HuH-7.5 (cell line): ENCODE results near the gene PALMD.

ENCODE experiments used
- DNase-seq: peaks from one replicate; pipeline ENCODE4 v3.0.0; 2011; ENCODE audit warnings: low spot score

Gene PALMD

DNA sequence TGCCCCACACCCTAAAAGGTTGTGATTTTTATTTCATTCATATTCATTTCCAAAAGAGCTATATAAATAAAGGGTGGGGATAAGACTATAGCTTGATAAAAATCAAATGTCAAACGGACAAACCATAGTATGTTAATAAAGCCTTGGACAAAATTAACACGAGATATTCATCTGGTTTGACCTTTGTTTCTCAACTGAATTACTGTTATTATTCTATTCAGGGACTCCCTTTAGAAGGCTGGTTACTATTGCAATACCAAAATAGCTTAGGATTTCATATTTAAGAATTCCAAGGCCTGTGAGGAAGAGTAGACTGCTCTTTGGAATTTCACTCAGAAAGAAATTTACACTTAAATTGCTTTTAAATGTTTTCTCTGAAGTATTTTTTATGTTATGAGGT is 10.2 kb upstream of the PALMD start:
- no peak for DNase-seq

GRCh38 chr1:99636647-99637175 is 9.2 kb upstream of the PALMD start:
- no peak for DNase-seq

DNA sequence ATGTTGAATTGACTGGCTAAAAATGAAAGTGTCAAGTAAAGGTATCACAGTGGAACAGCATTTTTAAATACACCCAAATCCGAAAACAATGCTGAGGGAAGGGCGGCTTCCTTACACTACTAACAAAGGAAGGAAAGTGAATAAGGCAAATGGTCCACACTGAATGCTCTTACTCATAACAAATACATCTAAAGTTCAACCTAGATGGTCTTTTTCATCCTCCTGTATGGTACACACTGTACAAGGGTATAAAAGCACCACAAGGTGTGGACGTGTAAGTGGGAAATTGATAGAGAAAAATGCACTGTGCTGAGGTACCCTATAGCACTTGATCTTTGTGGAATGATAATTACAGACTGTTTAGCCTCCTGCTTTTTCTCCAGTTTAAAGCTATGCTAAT is 7.1 kb upstream of the PALMD start:
- no peak for DNase-seq

- DNase-seq: no peak
Observed at GRCh38 chr1:99639408-99639807, 6.5 kb upstream of the PALMD start.

- no peak for DNase-seq
Observed at GRCh38 chr1:99639945-99640344, 6.0 kb upstream of the PALMD start.

DNA sequence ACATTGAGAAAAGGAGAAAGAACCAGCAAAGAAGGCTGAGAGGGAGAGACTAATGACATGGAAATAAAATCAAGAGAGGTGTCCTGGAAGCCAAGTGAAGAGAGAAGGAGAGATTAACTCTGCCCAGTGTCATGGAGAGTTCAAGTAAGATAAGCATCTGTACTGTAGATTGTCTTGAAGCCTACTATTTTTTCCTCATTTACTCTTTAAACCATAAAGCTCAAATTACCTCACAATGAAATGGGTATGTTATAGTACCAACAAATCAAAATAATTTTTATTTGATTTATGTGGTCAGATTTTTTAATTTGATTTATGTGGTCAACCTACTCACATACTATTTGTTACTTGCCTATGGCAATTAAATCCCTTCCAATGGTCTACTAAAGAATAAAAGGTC is 5.2 kb upstream of the PALMD start:
- no peak for DNase-seq

GRCh38 chr1:99641558-99641957 is 4.4 kb upstream of the PALMD start:
- DNase-seq: no peak

DNA sequence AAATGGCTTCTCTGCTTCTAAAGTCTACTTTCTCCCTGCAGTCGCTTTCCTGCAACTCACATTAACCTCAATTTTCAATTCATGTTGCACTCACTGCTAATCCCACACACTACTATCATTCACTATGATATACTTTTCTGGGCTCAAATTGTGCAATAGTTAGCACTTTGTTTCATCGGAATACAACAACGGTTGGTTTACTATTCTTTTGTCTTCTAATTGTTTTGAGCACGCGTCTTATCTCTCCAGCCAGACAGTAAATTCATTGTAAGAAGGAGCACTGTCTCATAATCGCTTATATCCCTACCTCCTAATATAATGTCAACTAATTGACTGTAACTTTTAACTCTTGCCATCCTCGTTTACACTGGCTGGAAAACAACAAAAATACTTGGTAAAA is 3.9 kb upstream of the PALMD start:
- no peak for DNase-seq

- no peak for DNase-seq
Observed at GRCh38 chr1:99643021-99643779, 2.7 kb upstream of the PALMD start.

GRCh38 chr1:99644279-99645004 is 1.5 kb upstream of the PALMD start:
- DNase-seq: no peak

DNA sequence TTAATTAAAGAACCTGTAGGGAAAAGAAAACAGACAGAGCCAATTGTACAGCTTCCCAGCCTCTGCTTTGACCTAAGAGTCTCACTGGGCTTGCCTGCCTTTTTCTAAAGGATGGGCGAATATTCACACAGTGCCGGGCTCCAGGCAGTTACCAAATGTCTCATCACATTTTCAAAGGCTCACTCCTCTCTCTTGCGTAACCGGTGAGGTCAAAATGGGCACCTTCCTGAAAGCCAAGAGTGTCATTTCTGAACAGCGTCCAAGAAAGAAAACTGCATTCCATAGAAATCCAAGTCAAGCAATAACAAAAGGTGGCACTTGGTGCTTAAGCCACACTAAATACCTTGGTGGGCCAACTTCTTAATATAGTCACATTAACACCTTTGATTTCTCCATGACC is 710 bp upstream of the PALMD start:
- DNase-seq: no peak

DNA sequence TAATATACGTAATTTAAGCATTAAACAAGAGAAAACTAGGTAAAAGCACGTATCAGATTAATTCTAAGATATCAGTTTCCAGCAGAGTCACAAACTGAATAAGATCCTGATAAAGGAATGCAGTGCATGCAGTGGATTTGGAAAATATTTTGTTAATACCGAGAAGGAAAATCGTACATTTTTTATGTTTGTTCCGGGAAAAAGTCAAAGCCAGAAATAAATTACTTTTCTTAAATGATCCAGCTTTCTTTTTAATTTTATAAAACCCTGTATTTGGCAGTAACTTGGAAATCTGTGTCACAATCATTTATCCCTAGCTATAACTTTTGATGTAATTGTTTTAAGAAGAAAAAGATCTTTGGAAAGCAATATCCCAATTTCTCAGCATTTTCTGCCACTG is 955 bp downstream of the PALMD start:
- DNase-seq: no peak

GRCh38 chr1:99647490-99647889 is 1.6 kb downstream of the PALMD start:
- no peak for DNase-seq

- no peak for DNase-seq
Observed at GRCh38 chr1:99648107-99648506, 2.2 kb downstream of the PALMD start.

DNA sequence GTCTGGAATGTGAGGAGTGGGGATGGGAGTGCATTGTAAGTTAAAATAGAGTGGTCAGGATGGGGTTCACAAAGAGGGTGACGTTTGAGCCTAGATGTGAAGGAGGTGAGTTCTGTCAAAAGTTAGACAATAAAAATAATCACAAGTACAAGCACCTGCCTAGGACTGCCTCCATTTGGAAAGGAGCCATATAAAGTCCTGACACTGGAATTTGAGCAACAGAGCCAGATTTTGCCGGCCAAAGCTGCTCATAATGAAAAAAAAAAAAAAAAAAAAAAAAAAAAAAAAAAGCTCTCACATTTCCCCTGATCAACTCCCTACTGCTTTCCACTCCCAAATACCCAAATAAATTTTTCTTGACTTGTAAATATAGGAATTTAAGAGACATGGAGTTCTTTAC is 4.1 kb downstream of the PALMD start:
- no peak for DNase-seq

DNA sequence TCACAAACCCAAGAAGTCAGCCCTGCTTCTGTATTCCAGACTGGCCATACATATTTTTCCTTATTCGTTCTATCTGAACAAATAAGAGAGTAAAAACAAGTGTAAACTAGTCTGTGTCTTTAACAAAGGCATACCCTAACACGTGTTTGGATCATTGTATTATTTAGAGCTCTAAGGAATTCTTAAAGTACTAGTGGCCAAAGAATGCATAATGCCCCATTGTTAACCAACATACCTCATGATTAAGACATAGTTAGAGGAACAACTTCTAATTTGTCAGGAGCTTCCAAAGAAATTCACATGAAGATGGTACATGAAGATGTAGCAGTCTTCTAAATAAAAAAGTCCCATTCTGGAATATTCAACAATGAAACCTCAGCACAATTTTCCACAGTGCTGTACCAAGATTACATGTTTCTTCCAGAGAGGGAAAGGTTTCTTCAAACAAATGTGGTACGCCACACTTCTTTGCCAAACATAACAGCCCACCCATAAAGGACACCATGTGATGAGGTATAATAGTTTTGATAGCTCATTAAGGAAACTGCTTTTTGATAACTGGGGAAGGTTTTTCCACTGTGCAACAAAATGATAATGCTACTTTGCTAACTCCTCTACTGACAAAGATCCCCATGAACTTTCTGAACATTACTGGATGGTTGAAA is 5.0 kb downstream of the PALMD start:
- no peak for DNase-seq

DNA sequence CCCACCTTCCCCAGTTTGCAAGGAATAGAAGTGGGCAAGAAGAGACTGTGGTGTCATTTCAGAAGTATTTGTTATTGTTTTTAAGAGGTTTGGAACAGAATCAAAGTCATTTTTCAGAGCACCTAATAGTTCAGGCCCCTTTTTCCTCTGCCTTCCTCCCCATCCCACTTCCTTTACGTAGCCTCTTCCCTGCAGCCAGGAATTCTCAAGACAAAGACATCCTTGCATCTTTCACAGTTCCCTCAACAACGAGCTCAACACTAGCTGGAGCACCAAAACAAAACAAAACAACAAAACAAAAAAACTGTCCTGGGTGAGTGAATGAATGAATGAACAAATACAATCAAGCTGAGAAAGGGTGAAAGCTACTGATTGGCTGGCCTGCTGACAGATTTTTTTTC is 7.0 kb downstream of the PALMD start:
- DNase-seq: no peak

DNA sequence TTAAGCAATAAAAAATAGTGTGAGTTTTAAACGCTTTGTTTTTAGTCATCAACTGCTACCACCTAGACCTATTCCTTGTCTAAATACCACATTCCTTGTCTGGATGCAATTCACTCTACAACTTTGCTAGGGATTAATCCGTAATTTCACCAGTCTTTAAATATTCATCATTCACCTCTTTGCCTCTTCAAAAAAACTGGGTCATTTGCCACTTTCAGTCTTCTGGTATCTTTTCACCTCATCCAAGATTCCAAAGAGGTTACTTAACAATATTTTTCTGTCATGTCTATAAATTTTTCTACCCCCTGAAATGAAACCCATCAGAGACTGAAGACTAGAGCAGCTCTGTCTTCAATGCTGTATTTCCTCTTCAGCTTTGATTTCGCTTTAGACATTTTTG is 9.5 kb downstream of the PALMD start:
- DNase-seq: no peak

DNA sequence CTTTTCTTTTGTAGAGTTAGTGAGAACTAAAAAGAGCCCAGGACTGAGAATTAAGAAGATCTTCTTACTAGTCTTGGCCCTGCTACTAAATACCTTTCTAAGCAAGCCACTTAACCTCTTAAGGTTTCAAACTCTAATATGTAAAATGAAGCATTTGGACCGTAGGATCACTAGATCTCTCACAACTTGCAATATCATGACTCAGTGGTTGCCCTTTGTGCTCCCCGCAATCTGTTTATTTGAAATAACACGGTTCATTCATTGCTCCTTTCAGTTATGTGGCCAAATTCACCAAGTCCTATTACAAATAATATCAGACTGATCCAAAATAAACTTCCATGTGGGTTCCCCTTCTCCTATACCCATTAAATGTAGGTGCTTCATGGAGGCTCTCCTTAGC is 10.8 kb downstream of the PALMD start:
- DNase-seq: no peak

DNA sequence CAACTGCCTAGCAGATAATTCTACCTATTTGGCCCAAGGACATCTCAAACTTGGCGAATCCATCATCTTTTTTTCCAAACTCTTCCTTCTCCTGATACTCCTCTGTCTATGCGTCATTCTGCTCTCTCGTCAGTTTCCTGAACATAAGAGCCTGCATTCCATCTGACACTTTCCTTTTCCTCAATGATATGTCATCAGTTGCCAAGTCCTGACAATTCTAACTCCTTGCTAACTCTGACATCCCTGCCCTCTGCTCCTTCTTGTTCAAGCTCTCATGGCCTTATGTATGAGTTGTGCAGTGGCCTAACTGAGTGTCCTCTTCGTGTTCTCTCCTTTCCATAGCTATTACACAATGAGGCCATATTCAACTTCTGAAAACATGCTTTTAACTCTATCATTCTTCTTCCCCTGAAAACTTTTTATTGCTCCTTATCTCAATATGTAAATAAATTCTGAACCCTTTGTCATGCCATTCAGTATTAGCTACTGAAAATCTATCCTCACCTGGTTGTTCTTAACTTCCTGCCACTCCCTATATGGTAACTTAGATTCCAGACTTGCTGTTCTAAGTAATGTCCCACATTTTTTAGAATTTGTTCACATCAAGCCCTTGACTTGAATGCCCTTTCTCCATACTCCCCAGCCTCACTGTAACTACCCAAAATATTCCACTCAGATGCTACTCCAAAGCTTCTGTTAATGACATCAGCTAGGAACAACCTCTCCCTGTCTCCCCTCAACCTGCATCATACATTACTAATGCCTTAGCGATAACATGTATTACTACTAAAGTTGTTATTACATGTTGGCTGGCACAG is 11.5 kb downstream of the PALMD start:
- no peak for DNase-seq

- DNase-seq: no peak
Observed at GRCh38 chr1:99658031-99658290, 12.0 kb downstream of the PALMD start.

DNA sequence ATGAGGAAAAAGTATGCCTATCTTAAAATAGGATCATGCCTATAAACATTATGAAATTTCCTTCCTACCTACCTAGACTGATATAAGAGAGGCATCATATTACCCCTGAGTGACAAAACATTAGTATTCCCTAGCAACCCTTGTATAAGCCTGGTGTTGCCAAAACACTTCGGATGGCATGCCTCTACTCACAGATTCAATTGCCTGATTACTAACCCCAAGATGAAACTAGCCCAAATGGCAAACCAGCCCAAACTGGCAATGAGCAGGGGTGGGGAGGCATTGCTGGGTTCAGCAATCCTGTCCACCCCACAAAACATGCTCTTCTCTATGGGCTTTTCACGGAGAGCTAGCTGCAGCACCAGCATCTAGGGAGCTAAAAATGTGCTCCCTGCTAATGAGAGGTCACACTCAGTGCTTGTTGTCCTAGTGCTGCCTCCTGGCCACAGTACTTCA is 13.9 kb downstream of the PALMD start:
- DNase-seq: no peak
